HCT116 (cell line): ENCODE measurements around the gene CIZ1. TPM values are rescaled to one million over a fixed set of nuclear protein-coding genes. Genes with fewer than 3 reads are reported as not detected.

Experiments
- ATAC-seq: fragments of 200-7000 bp; cut with Tn5 transposase; 2 replicates; pipeline ENCODE4 v1.9.1; 2020; ENCODE audit warnings: mild to moderate bottlenecking, moderate library complexity
- BruUV-seq: library from RNA; stranded (reverse); fragments of 400-500 nt; replicated peaks from 2 replicates; lab custom pipeline; 2021; lab: Mats Ljungman, UMichigan
- CTCF ChIA-PET: fragments of 300-600 bp; sonication (Branson Sonifier 250); formaldehyde crosslinking; loops from one replicate; lab custom pipeline; 2021; ENCODE audit warnings: antibody characterized with exemption; lab: Charles Lee
- POLR2A ChIA-PET: fragments of 300-600, 350-600 bp; sonication (Branson Sonifier 250); formaldehyde crosslinking; loops from one replicate; lab custom pipeline; 2021; ENCODE audit warnings: antibody characterized with exemption; lab: Charles Lee
- RAD21 ChIA-PET, 2 experiments: fragments of 300-600 bp; sonication (Branson Sonifier 250); formaldehyde crosslinking; loops; one replicate each; lab custom pipeline; 2023; ENCODE audit warnings: low total read pairs in 2 of 2; ENCODE audit not compliant: uncharacterized antibody in 2 of 2, unreplicated experiment in 2 of 2, low non-redundant PET in 1 of 2; lab: Charles Lee
- DNase-seq: peaks from one replicate; pipeline ENCODE4 v3.0.0-alpha.2; 2010; ENCODE audit warnings: low read depth, low spot score
- H2AFZ ChIP-seq: fragments of 200-600 bp; shearing (Covaris generic), sonication (generic); 2 replicates; pipeline ENCODE4 v1.6.1; 2017; ENCODE audit warnings: low read depth, mixed run types, mixed read lengths, antibody characterized with exemption, low read length; ENCODE audit not compliant: poor library complexity, severe bottlenecking
- H3K27ac ChIP-seq: 2 replicates; pipeline ENCODE4 v1.5.1; 2012; ENCODE audit warnings: low read depth, low read length
- H3K27me3 ChIP-seq: fragments of 200-600 bp; sonication (generic); 2 replicates; pipeline ENCODE4 v1.6.1; 2016; ENCODE audit warnings: mixed run types, low read length, mixed read lengths; ENCODE audit not compliant: insufficient read depth
- H3K36me3 ChIP-seq, 2 experiments: fragments of 200-500 bp in 1 of 2; fragments of 200-600 bp in 1 of 2; sonication (Bioruptor generic) in 1 of 2; sonication (generic) in 1 of 2; 2 replicates each; pipeline versions ENCODE4 v1.5.1 to v1.6.1; 2014 to 2016; ENCODE audit warnings: low read length in 2 of 2, inconsistent platforms in 1 of 2, mixed read lengths in 1 of 2, mixed run types in 1 of 2; ENCODE audit not compliant: insufficient read depth in 2 of 2, control insufficient read depth in 1 of 2
- H3K4me1 ChIP-seq, 2 experiments: fragments of 200-600 bp in 1 of 2; sonication (generic) in 1 of 2; 2 replicates each; pipeline versions ENCODE4 v1.5.1 to v1.6.1; 2012 to 2017; ENCODE audit warnings: low read length in 2 of 2, inconsistent platforms in 1 of 2, mild to moderate bottlenecking in 1 of 2, mixed read lengths in 1 of 2, mixed run types in 1 of 2, moderate library complexity in 1 of 2; ENCODE audit not compliant: insufficient read depth in 2 of 2, control insufficient read depth in 1 of 2
- H3K4me2 ChIP-seq: fragments of 200-600 bp; sonication (generic); 2 replicates; pipeline ENCODE4 v1.6.1; 2017; ENCODE audit warnings: mixed run types, low read length, mixed read lengths
- H3K4me3 ChIP-seq, 2 experiments: fragments of 200-600 bp in 1 of 2; sonication (generic) in 1 of 2; replicated peaks in 1 of 2; 2 replicates each; pipeline ENCODE4 v1.5.1; 2011 to 2016; ENCODE audit warnings: low read length in 2 of 2, control low read depth in 1 of 2, low read depth in 1 of 2, mild to moderate bottlenecking in 1 of 2, mixed read lengths in 1 of 2, mixed run types in 1 of 2
- H3K79me2 ChIP-seq: fragments of 200-600 bp; sonication (generic); 2 replicates; pipeline ENCODE4 v1.6.1; 2017; ENCODE audit warnings: mild to moderate bottlenecking, mixed run types, low read length, moderate library complexity, mixed read lengths; ENCODE audit not compliant: insufficient read depth
- H3K9ac ChIP-seq: fragments of 200-600 bp; sonication (generic); 2 replicates; pipeline ENCODE4 v1.6.1; 2016; ENCODE audit warnings: low read length, mixed read lengths
- H3K9me2 ChIP-seq: fragments of 200-600 bp; sonication (generic), shearing (Covaris generic); 2 replicates; pipeline ENCODE4 v1.6.1; 2017; ENCODE audit warnings: mixed run types, mild to moderate bottlenecking, moderate library complexity; ENCODE audit not compliant: insufficient read depth
- H3K9me3 ChIP-seq, 2 experiments: fragments of 200-500 bp in 1 of 2; fragments of 200-600 bp in 1 of 2; sonication (Bioruptor generic) in 1 of 2; sonication (generic) in 1 of 2; 2 replicates each; pipeline ENCODE4 v1.6.1; 2014 to 2017; ENCODE audit warnings: low read length in 2 of 2, mixed read lengths in 2 of 2, inconsistent platforms in 1 of 2, low read depth in 1 of 2, mild to moderate bottlenecking in 1 of 2, mixed run types in 1 of 2, moderate library complexity in 1 of 2; ENCODE audit not compliant: control insufficient read depth in 1 of 2, insufficient read depth in 1 of 2
- H4K20me1 ChIP-seq: fragments of 200-600 bp; sonication (generic), shearing (Covaris generic); 2 replicates; pipeline ENCODE4 v1.6.1; 2017; ENCODE audit warnings: mixed run types, mild to moderate bottlenecking, moderate library complexity; ENCODE audit not compliant: insufficient read depth
- EGR1 ChIP-seq: IDR thresholded peaks from 2 replicates; pipeline ENCODE4 v1.6.1; 2012; ENCODE audit warnings: low read depth
- EZH2 ChIP-seq: fragments of 200-600 bp; sonication (generic); IDR thresholded peaks from 2 replicates; pipeline ENCODE4 v1.6.1; 2017; ENCODE audit warnings: antibody characterized with exemption, mixed run types
- EZH2phosphoT487 ChIP-seq: fragments of 200-600 bp; IDR thresholded peaks from 2 replicates; pipeline ENCODE4 v1.6.1; 2018; ENCODE audit warnings: antibody characterized with exemption, borderline replicate concordance
- POLR2A ChIP-seq: IDR thresholded peaks from 2 replicates; pipeline ENCODE4 v1.7.0; 2011; ENCODE audit warnings: borderline replicate concordance; ENCODE audit not compliant: insufficient read depth, insufficient read length; ENCODE audit errors: extremely low read depth
- POLR2AphosphoS5 ChIP-seq: IDR thresholded peaks from 2 replicates; pipeline ENCODE4 v1.6.1; 2011; ENCODE audit warnings: mild to moderate bottlenecking, low read depth, low read length, moderate library complexity
- RAD21 ChIP-seq: IDR thresholded peaks from 2 replicates; pipeline ENCODE4 v1.6.1; 2012; ENCODE audit warnings: low read depth, mild to moderate bottlenecking
- SP1 ChIP-seq: IDR thresholded peaks from 2 replicates; pipeline ENCODE4 v1.6.1; 2012; ENCODE audit warnings: low read depth
- intact Hi-C: fragments of 100-400 bp; cut with micrococcal nuclease; formaldehyde crosslinking; loops from 2 replicates; pipeline ENCODE4 v1.10.0; 2022
- total RNA-seq: library from RNA; stranded (reverse); gene quantifications from one replicate; pipeline ENCODE4 v1.2.1, GENCODE V29; 2021; ENCODE audit not compliant: unreplicated experiment
- TF ChIP-seq, protein P1 (sequence below), 3 experiments: fragments of 200-600 bp in 1 of 3; sonication (generic) in 1 of 3; IDR thresholded peaks in 2 of 3; conservative IDR thresholded peaks in 1 of 3; 2 replicates each; pipeline ENCODE4 v1.5.1; 2012 to 2017; ENCODE audit warnings: low read depth in 2 of 3, low read length in 2 of 3, antibody characterized with exemption in 1 of 3, borderline replicate concordance in 1 of 3, control low read depth in 1 of 3, mild to moderate bottlenecking in 1 of 3, mixed read lengths in 1 of 3, mixed run types in 1 of 3, moderate library complexity in 1 of 3; ENCODE audit not compliant: insufficient read depth in 1 of 3

The CIZ1 gene
- total RNA-seq, 1 experiment from 2014 or later: 144 TPM

DNA sequence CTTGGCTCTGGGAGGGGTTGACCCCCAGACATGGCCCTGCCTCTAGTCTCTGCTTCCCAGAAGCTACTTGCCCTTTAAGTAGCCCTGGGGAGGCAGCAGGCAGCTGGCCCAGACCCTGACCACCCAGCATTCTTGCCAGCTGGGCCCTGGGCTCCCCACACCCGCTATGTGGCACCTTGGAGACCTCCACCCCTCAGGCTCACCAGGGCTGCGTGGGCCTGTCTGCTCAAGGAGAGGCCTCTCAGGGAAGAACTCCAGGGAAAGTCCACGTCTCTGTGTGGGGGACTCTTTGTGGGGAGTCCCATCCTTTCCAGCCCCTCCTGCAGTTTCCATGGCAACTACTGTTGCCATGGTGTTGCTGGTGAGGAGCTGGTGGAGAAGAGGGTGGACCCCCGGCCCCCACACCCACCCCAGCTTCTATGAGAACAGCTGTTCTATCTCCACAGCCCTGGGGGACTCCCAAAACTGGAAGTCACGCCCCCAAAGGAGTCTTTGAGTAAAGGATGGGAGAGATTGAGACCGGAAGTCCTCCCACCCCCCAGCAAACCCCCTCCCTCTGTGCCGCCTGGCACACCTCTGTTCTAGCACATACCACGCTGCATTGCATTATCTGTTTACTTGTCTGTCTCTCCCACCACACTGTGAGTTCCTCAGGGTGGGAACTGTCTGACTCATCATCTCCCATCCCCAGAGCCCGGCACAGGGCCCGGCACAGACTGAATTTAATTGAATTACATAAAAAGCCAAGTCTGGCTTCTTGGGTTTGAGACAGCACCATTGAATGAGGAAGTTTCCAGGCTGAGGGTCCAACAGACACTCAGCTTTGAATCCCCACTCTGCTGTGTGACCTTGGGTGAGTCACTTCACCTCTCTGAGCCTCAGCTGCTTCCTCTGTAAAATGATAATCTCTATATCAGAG is 24.4 kb upstream of the CIZ1 start:
- CTCF ChIA-PET: no interaction called here
- intact Hi-C loops: no loop called here
- Histone ChIP-seq H3K27me3 (no peaks in the 10 kb centered on the region), H2AFZ (no peak overlapping the region), H3K4me1 (peaks cover 16 to 52% of the 10 kb centered on the region in 2 experiments), H3K4me2 (peak overlapping the region; percentile 64), H3K79me2 (no peaks in the 10 kb centered on the region), H3K36me3 (no peaks in the 10 kb centered on the region), H3K27ac (peak overlapping the region; percentile 45), H3K9me3 (no peaks in the 10 kb centered on the region)
- RAD21 ChIA-PET: no interaction called here
- DNase-seq (no peak), ATAC-seq (no peak)
- no TSS peak for BruUV-seq
- POLR2A ChIA-PET: no interaction called here
- no peak for TF ChIP-seq RAD21
- TF ChIP-seq EZH2: no peak
- TF ChIP-seq, protein P1, sequence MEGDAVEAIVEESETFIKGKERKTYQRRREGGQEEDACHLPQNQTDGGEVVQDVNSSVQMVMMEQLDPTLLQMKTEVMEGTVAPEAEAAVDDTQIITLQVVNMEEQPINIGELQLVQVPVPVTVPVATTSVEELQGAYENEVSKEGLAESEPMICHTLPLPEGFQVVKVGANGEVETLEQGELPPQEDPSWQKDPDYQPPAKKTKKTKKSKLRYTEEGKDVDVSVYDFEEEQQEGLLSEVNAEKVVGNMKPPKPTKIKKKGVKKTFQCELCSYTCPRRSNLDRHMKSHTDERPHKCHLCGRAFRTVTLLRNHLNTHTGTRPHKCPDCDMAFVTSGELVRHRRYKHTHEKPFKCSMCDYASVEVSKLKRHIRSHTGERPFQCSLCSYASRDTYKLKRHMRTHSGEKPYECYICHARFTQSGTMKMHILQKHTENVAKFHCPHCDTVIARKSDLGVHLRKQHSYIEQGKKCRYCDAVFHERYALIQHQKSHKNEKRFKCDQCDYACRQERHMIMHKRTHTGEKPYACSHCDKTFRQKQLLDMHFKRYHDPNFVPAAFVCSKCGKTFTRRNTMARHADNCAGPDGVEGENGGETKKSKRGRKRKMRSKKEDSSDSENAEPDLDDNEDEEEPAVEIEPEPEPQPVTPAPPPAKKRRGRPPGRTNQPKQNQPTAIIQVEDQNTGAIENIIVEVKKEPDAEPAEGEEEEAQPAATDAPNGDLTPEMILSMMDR (IDR thresholded peaks at IDR 0.05 in 2 of 3, conservative IDR thresholded peaks at IDR 0.05 in 1 of 3; ENCODE audit: borderline replicate concordance in 1 of 3, insufficient read depth in 1 of 3, low read depth in 2 of 3, low read length in 2 of 3): no peak
- no peak for TF ChIP-seq POLR2A
- no peak for TF ChIP-seq EZH2phosphoT487
- TF ChIP-seq EGR1: no peak
- TF ChIP-seq SP1: no peak
- no peak for TF ChIP-seq POLR2AphosphoS5
- TF ChIP-seq, all 23 proteins: peak for 0
- no peaks in the 10 kb centered on the region for H4K20me1 ChIP-seq
- H3K4me3 ChIP-seq: no peak overlapping the region
- H3K9ac ChIP-seq: peak overlapping the region; percentile 52
- no peaks in the 10 kb centered on the region for H3K9me2 ChIP-seq
